Non-pigmented ciliary epithelial cell (primary cell): ENCODE measurements around the gene CYGB.

ENCODE experiments used
- DNase-seq: peaks from one replicate; pipeline ENCODE4 v3.0.0-alpha.2; 2010; ENCODE audit warnings: low read depth

The CYGB gene

DNA sequence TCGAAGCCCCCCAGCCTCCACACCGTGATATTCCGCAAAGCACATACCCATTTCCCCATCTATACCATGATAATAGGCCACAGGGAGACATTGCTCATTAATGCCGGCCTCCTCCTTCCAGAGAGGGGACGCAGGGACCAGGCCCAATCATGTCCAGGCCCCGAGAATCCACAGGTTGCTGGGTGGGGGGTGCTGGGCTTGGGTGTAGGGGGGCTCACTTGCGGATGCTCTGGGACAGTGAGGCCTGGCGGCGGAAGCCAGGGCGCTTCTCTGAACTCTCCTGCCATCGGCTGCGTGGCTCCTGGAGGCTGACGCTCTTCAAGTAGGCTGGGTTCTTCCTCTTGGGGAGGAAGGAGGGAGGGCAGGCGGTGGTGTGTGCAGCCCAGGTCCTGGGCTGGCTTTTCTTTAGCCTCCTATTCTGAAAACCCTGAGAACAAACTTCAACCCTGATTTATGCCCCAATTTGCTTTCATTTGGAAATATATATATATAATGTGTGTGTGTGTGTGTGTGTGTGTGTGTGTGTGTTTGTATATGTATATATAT lies 57.9 kb downstream of the CYGB start:
- no peak for DNase-seq

DNA sequence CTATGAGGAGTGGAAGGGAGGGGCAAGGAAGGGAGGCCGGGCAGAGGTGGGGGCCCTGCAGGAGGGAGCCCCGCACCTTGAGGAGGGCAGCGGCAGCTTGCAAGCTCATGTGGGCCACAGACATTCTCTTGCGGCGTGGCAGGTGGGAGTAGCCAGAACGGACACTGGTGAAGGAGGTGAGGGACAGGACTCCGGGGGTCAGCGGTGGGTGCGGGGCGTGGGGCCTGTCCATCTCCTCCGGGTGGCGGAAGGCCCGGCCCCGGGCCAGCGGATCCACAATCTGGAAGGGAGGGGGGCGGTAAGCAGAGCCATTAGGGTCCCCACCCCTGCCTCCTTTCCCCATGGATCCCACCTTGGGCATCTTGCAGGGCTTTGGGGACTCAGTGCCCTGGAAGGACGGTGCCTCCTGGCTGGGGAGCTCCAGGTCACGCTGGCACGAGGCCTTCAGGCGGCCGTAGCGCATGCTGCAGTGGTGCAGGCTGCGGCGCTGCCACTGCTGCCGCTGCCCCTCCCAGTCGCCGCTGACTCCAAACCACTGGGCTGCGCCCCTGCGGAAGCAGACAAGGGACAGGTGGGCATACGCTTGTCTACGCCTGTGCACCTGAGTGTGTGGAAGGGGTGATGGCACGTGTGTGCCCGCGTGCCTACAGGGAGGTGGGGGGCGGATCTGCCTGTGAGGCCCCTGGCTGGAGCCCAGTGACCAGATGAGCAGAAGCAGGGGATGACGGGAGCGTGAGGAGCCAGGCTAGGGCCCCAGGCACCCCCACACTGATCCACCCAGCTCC lies 58.6 kb downstream of the CYGB start:
- no peak for DNase-seq

DNA sequence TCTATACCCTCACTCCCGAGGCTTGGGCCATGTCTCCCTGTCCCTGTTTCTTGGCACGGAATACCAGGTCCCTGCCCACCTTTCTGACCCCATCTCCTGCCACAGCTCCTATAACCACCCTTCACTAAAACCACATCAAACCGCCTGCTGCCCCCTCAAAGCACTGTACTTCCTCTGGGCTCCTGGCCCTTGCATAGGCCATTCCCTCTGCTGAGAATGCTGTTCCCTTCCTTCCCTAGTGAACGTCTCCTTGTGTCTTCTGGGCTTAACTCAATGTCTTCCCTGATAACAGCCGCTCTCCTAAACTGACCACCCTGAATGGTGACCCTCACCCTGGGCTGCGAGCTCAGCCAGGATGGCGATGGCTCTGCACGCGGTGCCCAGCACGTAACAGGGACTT lies 59.4 kb downstream of the CYGB start:
- no peak for DNase-seq

DNA sequence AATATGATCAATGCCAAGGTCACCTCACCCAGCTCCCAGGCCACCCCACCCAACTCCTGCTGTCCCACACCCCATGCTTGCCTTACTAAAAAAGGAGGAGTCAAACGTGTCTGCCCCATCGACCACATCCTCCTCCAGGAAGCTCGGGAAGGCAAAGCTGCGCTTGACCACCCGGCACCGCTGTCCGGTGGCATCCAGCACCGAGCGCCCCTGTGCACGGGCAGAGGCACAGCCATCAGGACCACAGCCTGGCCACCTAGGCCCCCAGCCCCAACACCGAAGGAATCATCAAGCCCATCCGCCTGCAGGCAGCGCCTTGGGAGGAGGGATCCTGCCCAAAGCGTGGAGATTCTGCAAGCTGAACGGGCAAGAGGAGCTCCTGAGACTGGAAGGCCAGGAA lies 59.9 kb downstream of the CYGB start:
- no peak for DNase-seq
